HUES64 (cell line): ENCODE measurements around the gene NACA.

ENCODE experiments used
- H3K27ac ChIP-seq: 2 replicates; pipeline ENCODE4 v1.7.0; 2013; ENCODE audit warnings: low read depth, low read length, inconsistent platforms
- H3K27me3 ChIP-seq: 2 replicates; pipeline ENCODE4 v1.6.1; 2013; ENCODE audit warnings: mild to moderate bottlenecking, low read length; ENCODE audit not compliant: insufficient read depth
- H3K36me3 ChIP-seq: 2 replicates; pipeline ENCODE4 v1.6.1; 2013; ENCODE audit warnings: mild to moderate bottlenecking, low read length; ENCODE audit not compliant: insufficient read depth
- H3K4me1 ChIP-seq: 2 replicates; pipeline ENCODE4 v1.6.1; 2013; ENCODE audit warnings: mild to moderate bottlenecking, low read length, moderate library complexity; ENCODE audit not compliant: insufficient read depth
- H3K4me3 ChIP-seq: 2 replicates; pipeline ENCODE4 v1.5.1; 2013; ENCODE audit warnings: mild to moderate bottlenecking, low read length, moderate library complexity
- H3K9ac ChIP-seq: 2 replicates; pipeline ENCODE4 v1.6.1; 2013; ENCODE audit warnings: mild to moderate bottlenecking, low read depth, low read length
- H3K9me3 ChIP-seq: 2 replicates; pipeline ENCODE4 v1.6.1; 2013; ENCODE audit warnings: low read depth, low read length; ENCODE audit not compliant: insufficient read depth
- WGBS: fragments of 150-250, 120-280 bp; methylation state at CpG from one replicate; pipeline ENCODE4 v1.1.7; 2013; ENCODE audit warnings: missing lambda C conversion rate; 5-methylcytosine and 5-hydroxymethylcytosine counted together

NACA gene

GRCh38 chr12:56687223-56688128 is 37.6 kb downstream of the NACA start:
- Histone ChIP-seq H3K4me3 (peak overlapping the region; percentile 100), H3K27me3 (no peaks in the 10 kb centered on the region), H3K9me3 (no peaks in the 10 kb centered on the region), H3K9ac (peak overlapping the region; percentile 100), H3K27ac (peak overlapping the region; percentile 98), H3K36me3 (peaks cover 27% of the 10 kb centered on the region), H3K4me1 (peaks cover 17% of the 10 kb centered on the region)
- under 1% methylated on average over 62 of the region's 62 CpGs for WGBS

GRCh38 chr12:56684745-56685359 is 40.2 kb downstream of the NACA start:
- Histone ChIP-seq H3K36me3 (peaks cover 45% of the 10 kb centered on the region), H3K4me1 (peaks cover 17% of the 10 kb centered on the region), H3K9ac (0 out of 2 replicates have a peak overlapping the region, but pooled peaks have one; percentile 37), H3K4me3 (peak overlapping the region; percentile 100), H3K27ac (no peak overlapping the region), H3K9me3 (no peaks in the 10 kb centered on the region), H3K27me3 (no peaks in the 10 kb centered on the region)
- WGBS: 82% methylated on average over 6 of the region's 8 CpGs

DNA sequence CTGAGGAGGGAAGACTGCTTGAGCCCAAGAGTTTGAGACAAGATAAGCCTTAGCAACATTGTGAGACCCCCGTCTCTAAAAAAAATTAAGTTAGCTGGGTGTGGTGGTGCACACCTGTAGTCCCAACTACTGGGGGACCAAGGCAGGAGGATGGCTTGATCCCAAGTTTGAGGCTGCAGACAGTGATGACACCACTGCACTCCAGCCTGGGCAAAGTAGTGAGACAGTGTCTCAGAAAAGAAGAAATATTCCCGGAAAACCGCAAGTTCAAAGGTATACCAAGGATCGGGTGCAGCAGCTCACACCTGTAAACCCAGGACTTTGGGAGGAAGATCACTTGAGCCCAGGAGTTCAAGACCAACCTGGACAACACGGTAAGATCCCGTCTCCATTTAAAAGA is 42.8 kb downstream of the NACA start:
- H3K9me3 ChIP-seq: no peaks in the 10 kb centered on the region
- H3K4me1 ChIP-seq: peaks cover 17% of the 10 kb centered on the region
- H3K36me3 ChIP-seq: peaks cover 65% of the 10 kb centered on the region
- no peak overlapping the region for H3K4me3 ChIP-seq
- H3K27me3 ChIP-seq: no peaks in the 10 kb centered on the region
- no peak overlapping the region for H3K27ac ChIP-seq
- 95% methylated on average over 6 of the region's 6 CpGs for WGBS
- no peak overlapping the region for H3K9ac ChIP-seq

- Histone ChIP-seq H3K36me3 (peaks cover 66% of the 10 kb centered on the region), H3K27me3 (no peaks in the 10 kb centered on the region), H3K4me1 (peaks cover 12% of the 10 kb centered on the region; the same call in 1 of the 2 replicates), H3K9me3 (no peaks in the 10 kb centered on the region), H3K4me3 (no peak overlapping the region), H3K27ac (no peak overlapping the region), H3K9ac (no peak overlapping the region)
- WGBS: 96% methylated on average over 12 of the region's 13 CpGs
These were observed 45.1 kb downstream of the NACA start for GRCh38 chr12:56679883-56680575.

- H3K27ac ChIP-seq: no peak overlapping the region
These were observed 46.2 kb downstream of the NACA start for GRCh38 chr12:56678852-56679251.

DNA sequence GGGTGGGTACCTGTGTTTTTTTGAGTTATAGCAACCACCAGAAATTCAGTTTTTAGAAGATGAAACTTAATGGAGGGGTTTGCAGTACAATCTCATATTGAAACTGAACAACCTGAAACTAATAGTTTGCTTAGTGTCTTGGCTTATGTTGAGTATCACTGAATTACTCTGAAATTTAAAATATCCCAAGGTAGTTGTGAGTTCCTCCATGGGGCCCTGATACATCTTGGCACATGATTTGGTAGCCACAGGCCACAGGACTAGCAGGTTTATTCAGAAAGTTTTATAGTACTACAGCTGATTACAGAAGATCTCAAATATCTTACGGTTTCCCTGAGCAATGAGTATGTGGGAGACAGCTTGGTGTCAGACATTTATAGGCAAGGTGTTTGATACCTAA is 47.4 kb downstream of the NACA start:
- no peak overlapping the region for H3K9ac ChIP-seq
- no peaks in the 10 kb centered on the region for H3K4me1 ChIP-seq
- no peak overlapping the region for H3K4me3 ChIP-seq
- H3K9me3 ChIP-seq: no peaks in the 10 kb centered on the region
- H3K27ac ChIP-seq: no peak overlapping the region
- peaks cover 61% of the 10 kb centered on the region for H3K36me3 ChIP-seq
- H3K27me3 ChIP-seq: no peaks in the 10 kb centered on the region
- WGBS: 100% methylated on average over 1 of the region's 1 CpG

More at GRCh38 chr12:56678852-56679251, 46.2 kb downstream of the NACA start:
- Histone ChIP-seq H3K4me1 (0 out of 2 replicates have a peak, but pooled peaks cover under 1% of the 10 kb centered on the region), H3K4me3 (no peak overlapping the region), H3K9ac (no peak overlapping the region), H3K36me3 (peaks cover 59% of the 10 kb centered on the region), H3K27me3 (no peaks in the 10 kb centered on the region), H3K9me3 (no peaks in the 10 kb centered on the region)
- 97% methylated on average over 2 of the region's 2 CpGs for WGBS

GRCh38 chr12:56676851-56677580 is 48.1 kb downstream of the NACA start:
- Histone ChIP-seq H3K4me3 (no peak overlapping the region), H3K27ac (no peak overlapping the region), H3K36me3 (peaks cover 61% of the 10 kb centered on the region), H3K9me3 (no peaks in the 10 kb centered on the region), H3K4me1 (no peaks in the 10 kb centered on the region), H3K9ac (no peak overlapping the region), H3K27me3 (no peaks in the 10 kb centered on the region)
- 93% methylated on average over 10 of the region's 11 CpGs for WGBS

- no peaks in the 10 kb centered on the region for H3K27me3 ChIP-seq
- H3K27ac ChIP-seq: no peak overlapping the region
- peaks cover 78% of the 10 kb centered on the region for H3K36me3 ChIP-seq
- no peaks in the 10 kb centered on the region for H3K4me1 ChIP-seq
- no peak overlapping the region for H3K9ac ChIP-seq
- H3K4me3 ChIP-seq: no peak overlapping the region
- H3K9me3 ChIP-seq: no peaks in the 10 kb centered on the region
- 95% methylated on average over 2 of the region's 2 CpGs for WGBS
These were observed 53.5 kb downstream of the NACA start for GRCh38 chr12:56671608-56672007.

DNA sequence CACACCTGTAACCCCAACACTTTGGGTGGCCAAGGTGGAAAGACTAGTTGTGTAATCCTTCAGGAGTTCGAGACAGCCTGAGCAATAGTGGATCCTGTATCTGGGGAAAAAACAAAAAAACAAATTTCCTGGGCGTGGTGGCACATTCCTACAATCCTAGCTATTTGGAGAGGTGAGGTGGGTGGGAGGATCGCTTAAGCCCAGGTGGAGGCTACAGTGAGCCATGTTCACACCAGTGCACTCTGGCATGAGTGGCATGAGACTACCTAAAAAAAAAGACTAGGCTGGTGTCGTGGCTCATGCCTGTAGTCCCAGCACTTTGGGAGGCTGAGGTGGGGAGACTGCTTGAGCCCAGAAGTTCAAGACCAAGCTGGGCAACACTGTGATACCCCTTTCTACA is 54.3 kb downstream of the NACA start:
- Histone ChIP-seq H3K9me3 (no peaks in the 10 kb centered on the region), H3K4me3 (no peak overlapping the region), H3K4me1 (no peaks in the 10 kb centered on the region), H3K9ac (no peak overlapping the region), H3K27me3 (no peaks in the 10 kb centered on the region), H3K36me3 (peaks cover 81% of the 10 kb centered on the region), H3K27ac (no peak overlapping the region)
- 96% methylated on average over 4 of the region's 4 CpGs for WGBS

GRCh38 chr12:56668197-56668457 is 57.0 kb downstream of the NACA start:
- peaks cover 100% of the 10 kb centered on the region for H3K36me3 ChIP-seq
- 100% methylated on average over 2 of the region's 2 CpGs for WGBS

More at GRCh38 chr12:56668197-56668457, 57.0 kb downstream of the NACA start:
- Histone ChIP-seq H3K4me3 (no peak overlapping the region), H3K9ac (no peak overlapping the region), H3K27ac (no peak overlapping the region), H3K4me1 (no peaks in the 10 kb centered on the region), H3K9me3 (no peaks in the 10 kb centered on the region), H3K27me3 (no peaks in the 10 kb centered on the region)
